K562 (cell line): ENCODE measurements around the gene TIMM17B. TPM values are rescaled to one million over a fixed set of nuclear protein-coding genes. Genes with fewer than 3 reads are reported as not detected.
A peak's percentile ranks its signal among the peaks of the same experiment; 100 is the strongest.

Experiments used
- CBX8 ChIP-seq: fragments of 200-600 bp; sonication (generic); IDR thresholded peaks from 2 replicates; pipeline ENCODE4 v1.6.1; 2012; ENCODE audit warnings: borderline replicate concordance, mixed run types, low read depth, mild to moderate bottlenecking, moderate library complexity, mixed read lengths, low read length, control low read depth, inconsistent platforms; ENCODE audit not compliant: poor library complexity, severe bottlenecking; ENCODE audit errors: extremely low read depth
- CSDE1 ChIP-seq, 2 experiments: fragments of 450-650 bp; IDR thresholded peaks; 2 replicates each; pipeline ENCODE4 v1.6.1; 2016; ENCODE audit warnings: mild to moderate bottlenecking in 1 of 2
- EWSR1 ChIP-seq: fragments of 450-650 bp; IDR thresholded peaks from 2 replicates; pipeline ENCODE4 v1.6.1; 2018; ENCODE audit warnings: borderline replicate concordance, mild to moderate bottlenecking, low read depth, moderate library complexity; ENCODE audit not compliant: partially characterized antibody
- HMG20A ChIP-seq: fragments of 450-650 bp; formaldehyde crosslinking; conservative IDR thresholded peaks from 2 replicates; pipeline ENCODE4 v1.4.0; 2020; ENCODE audit warnings: mild to moderate bottlenecking, mixed read lengths
- HMG20B ChIP-seq: fragments of 250-450 bp; sonication (Bioruptor Pico); IDR thresholded peaks from 2 replicates; pipeline ENCODE4 v1.5.0; 2021; ENCODE audit warnings: mild to moderate bottlenecking
- HOMEZ ChIP-seq: fragments of 250-450 bp; sonication (Bioruptor Pico); IDR thresholded peaks from 2 replicates; pipeline ENCODE4 v1.4.0; 2020; ENCODE audit warnings: mild to moderate bottlenecking, moderate library complexity
- IFI16 ChIP-seq: fragments of 250-450 bp; sonication (Bioruptor Pico); IDR thresholded peaks from 2 replicates; pipeline ENCODE4 v2.1.2; 2022; ENCODE audit warnings: mild to moderate bottlenecking, inconsistent platforms
- IRF1 ChIP-seq: sonication (generic); formaldehyde crosslinking; IDR thresholded peaks from 2 replicates; pipeline ENCODE4 v1.8.0; 2022; ENCODE audit warnings: missing genetic modification reagents, mild to moderate bottlenecking, borderline replicate concordance
- KAT2B ChIP-seq: IDR thresholded peaks from one replicate; pipeline ENCODE4 v1.6.1; 2012; ENCODE audit warnings: low read depth, mild to moderate bottlenecking, control low read depth, inconsistent platforms, low read length, moderate library complexity
- KDM2B ChIP-seq: fragments of 250-450 bp; sonication (Bioruptor Pico); IDR thresholded peaks from 2 replicates; pipeline ENCODE4 v1.8.0; 2021; ENCODE audit warnings: mild to moderate bottlenecking, moderate library complexity
- MCM5 ChIP-seq: fragments of 450-650 bp; IDR thresholded peaks from 2 replicates; pipeline ENCODE4 v1.6.1; 2016; ENCODE audit warnings: low read depth
- NCOA1 ChIP-seq: fragments of 450-650 bp; IDR thresholded peaks from 2 replicates; pipeline ENCODE4 v1.6.1; 2016; ENCODE audit warnings: low read depth
- NFATC3 ChIP-seq: fragments of 450-650 bp; IDR thresholded peaks from 2 replicates; pipeline ENCODE4 v1.6.1; 2017; ENCODE audit warnings: mild to moderate bottlenecking
- RFX5 ChIP-seq: IDR thresholded peaks from 2 replicates; pipeline ENCODE4 v1.6.1; 2011; ENCODE audit warnings: low read depth, mild to moderate bottlenecking, improper control_type of control experiment, low read length
- STAT6 ChIP-seq: sonication (generic); formaldehyde crosslinking; IDR thresholded peaks from 2 replicates; pipeline ENCODE4 v1.8.1; 2023; ENCODE audit warnings: mild to moderate bottlenecking, missing genetic modification reagents
- ZNF217 ChIP-seq: sonication (generic); formaldehyde crosslinking; IDR thresholded peaks from 2 replicates; pipeline ENCODE4 v1.8.0; 2022; ENCODE audit warnings: mild to moderate bottlenecking, missing genetic modification reagents
- polyA plus RNA-seq, 8 experiments: library from polyadenylated mRNA; depleted of rRNA in 4 of 8; stranded (reverse) in 5 of 8; unstranded in 3 of 8; fragments of >200 nt; fragmentation: Nextera tagmentation in 2 of 8; fragmentation: Illumina TruSeq in 1 of 8; extraction: Ambion mirVana in 2 of 8; extraction: Trizol in 1 of 8; gene quantifications; 2 replicates each; pipeline versions ENCODE4 v1.2.1 to v1.2.3, GENCODE V29; 2011 to 2014; ENCODE audit warnings: inconsistent platforms in 1 of 8, missing spikeins in 1 of 8
- total RNA-seq, 7 experiments: library from RNA; depleted of rRNA in 6 of 7; stranded (reverse); fragments of >200 nt in 6 of 7; fragmentation: Illumina TruSeq in 2 of 7; extraction: Trizol in 2 of 7; gene quantifications; 2 replicates each; pipeline versions ENCODE4 v1.2.1 to v1.2.3, GENCODE V29; 2011 to 2021; ENCODE audit warnings: low replicate concordance in 1 of 7
- TF ChIP-seq, protein P1 (sequence below): IDR thresholded peaks from 3 replicates; pipeline ENCODE4 v1.6.1; 2011; ENCODE audit warnings: borderline replicate concordance, mild to moderate bottlenecking; ENCODE audit not compliant: insufficient read length, insufficient read depth
- TF ChIP-seq, protein P2 (sequence below): sonication (generic); formaldehyde crosslinking; IDR thresholded peaks from 2 replicates; pipeline ENCODE4 v1.8.0; 2022; ENCODE audit warnings: mild to moderate bottlenecking, missing genetic modification reagents
- TF ChIP-seq, protein P3 (sequence below), 2 experiments: fragments of 450-650 bp in 1 of 2; sonication (generic) in 1 of 2; formaldehyde crosslinking; conservative IDR thresholded peaks; 2 replicates each; pipeline versions ENCODE4 v1.4.0 to v1.8.1; 2020 to 2022; ENCODE audit warnings: mild to moderate bottlenecking in 1 of 2, missing genetic modification reagents in 1 of 2

The TIMM17B gene
- total and polyA plus RNA-seq, 9 of the 15 experiments (the other 6 are each of a cell fraction or from before 2014, with no cell fraction given): 9.9 to 184 (median 115) TPM

DNA sequence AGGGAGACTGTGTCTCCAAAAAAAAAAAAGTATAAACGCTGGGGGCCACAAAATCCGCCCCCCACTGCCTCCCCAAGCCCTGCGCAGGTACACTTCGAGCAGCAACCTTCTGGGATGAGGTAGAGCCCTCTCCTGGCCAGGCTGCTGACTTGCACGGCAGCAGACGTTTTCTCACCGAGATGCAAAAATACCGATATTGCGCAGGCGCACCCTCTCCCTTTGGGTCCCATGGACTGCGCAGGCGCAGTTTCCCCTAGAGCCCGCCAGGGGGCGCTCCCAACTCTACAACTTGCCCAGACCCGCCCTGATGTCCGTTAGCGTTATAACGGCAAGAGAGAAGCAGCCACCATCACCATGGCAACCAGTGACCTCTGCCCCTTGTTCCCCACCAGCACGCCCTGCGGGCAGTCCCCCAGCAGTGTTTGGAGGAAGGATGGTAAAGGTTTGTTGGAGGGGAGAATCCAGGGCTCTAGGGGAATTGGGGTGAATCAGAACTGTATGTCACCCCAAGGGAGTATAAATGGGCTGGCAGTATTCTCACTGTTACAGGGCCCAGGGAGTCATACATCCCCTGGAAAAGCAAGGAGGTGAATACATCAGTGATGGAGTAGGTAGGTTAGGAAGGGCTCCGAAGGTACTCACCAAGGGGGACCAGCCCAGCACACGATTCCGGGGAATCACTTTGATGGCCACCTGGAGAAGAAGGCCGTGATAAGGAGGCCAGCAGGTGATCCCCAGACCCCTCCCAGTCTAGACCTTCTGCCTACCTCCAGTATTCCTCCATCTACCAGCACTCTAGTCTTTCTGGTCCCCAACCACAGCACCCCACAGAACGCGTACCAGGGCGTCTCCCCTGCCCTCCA lies 19.8 kb upstream of the TIMM17B start (continued):
- TF ChIP-seq EWSR1 (no peak), NCOA1 (no peak; the same call in 1 of the 2 replicates), NFATC3 (no peak), ZNF217 (no peak), CBX8 (no peak), HMG20A (CRISPR knock-in tag) (no peak), STAT6 (CRISPR knock-in tag) (no peak), HMG20B (CRISPR knock-in tag) (no peak), RFX5 (peak; percentile 81), KDM2B (CRISPR knock-in tag) (no peak), HOMEZ (CRISPR knock-in tag) (no peak), KAT2B (no peak), IRF1 (CRISPR knock-in tag) (no peak), CSDE1 (IDR thresholded peaks at IDR 0.05) (no peak), MCM5 (no peak), IFI16 (CRISPR knock-in tag) (no peak)
- TF ChIP-seq, protein P1, sequence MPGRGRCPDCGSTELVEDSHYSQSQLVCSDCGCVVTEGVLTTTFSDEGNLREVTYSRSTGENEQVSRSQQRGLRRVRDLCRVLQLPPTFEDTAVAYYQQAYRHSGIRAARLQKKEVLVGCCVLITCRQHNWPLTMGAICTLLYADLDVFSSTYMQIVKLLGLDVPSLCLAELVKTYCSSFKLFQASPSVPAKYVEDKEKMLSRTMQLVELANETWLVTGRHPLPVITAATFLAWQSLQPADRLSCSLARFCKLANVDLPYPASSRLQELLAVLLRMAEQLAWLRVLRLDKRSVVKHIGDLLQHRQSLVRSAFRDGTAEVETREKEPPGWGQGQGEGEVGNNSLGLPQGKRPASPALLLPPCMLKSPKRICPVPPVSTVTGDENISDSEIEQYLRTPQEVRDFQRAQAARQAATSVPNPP: no peak
- TF ChIP-seq, protein P2, sequence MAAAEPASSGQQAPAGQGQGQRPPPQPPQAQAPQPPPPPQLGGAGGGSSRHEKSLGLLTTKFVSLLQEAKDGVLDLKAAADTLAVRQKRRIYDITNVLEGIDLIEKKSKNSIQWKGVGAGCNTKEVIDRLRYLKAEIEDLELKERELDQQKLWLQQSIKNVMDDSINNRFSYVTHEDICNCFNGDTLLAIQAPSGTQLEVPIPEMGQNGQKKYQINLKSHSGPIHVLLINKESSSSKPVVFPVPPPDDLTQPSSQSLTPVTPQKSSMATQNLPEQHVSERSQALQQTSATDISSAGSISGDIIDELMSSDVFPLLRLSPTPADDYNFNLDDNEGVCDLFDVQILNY (CRISPR knock-in tag): no peak
- TF ChIP-seq, protein P3, sequence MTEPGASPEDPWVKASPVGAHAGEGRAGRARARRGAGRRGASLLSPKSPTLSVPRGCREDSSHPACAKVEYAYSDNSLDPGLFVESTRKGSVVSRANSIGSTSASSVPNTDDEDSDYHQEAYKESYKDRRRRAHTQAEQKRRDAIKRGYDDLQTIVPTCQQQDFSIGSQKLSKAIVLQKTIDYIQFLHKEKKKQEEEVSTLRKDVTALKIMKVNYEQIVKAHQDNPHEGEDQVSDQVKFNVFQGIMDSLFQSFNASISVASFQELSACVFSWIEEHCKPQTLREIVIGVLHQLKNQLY (CRISPR knock-in tag; conservative IDR thresholded peaks at IDR 0.05): no peak
